ENCODE data around the gene MEFV. TPM values are rescaled to one million over a fixed set of nuclear protein-coding genes. Genes with fewer than 3 reads are reported as not detected.

The MEFV gene
- total RNA-seq, 1 donor from 2014 or later, result 0.49 TPM

DNA sequence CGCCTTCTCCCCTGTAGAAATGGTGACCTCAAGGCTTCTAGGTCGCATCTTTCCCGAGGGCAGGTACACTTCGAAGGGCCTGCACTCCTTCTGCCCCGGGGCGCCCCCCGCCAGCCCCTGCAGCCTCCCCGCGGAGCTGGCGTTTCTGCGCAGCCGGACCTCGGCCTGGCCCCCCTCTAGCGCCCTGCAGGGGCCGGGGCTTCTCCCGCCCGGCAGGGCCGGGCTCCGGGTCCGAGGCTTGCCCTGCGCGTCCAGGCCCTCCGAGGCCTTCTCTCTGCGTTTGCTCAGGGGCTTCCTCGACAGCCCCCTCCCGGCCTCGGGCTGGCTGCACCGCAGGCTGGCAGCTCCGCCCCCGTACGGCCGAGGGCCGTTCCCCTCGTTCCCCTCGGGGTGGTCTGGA is 2.1 kb downstream of the MEFV start:
- Histone ChIP-seq H3K36me3 (no peaks in the 10 kb centered on the region), H3K27me3 (ENCODE audit: low read depth) (peaks cover 51% of the 10 kb centered on the region), H3K4me1 (no peaks in the 10 kb centered on the region), H3K9me3 (replicated peaks) (no peaks in the 10 kb centered on the region), H3K27ac (replicated peaks) (no peak overlapping the region), H3K4me3 (no peak overlapping the region)
- TF ChIP-seq CTCF (IDR thresholded peaks at IDR 0.05; ENCODE audit: borderline replicate concordance), result no peak
- DNase-seq, result no peak
- intact Hi-C loops (cut with micrococcal nuclease), result no loop called here

- no peak overlapping the region for H3K27ac ChIP-seq (replicated peaks)
- intact Hi-C loops (cut with micrococcal nuclease), result no loop called here
- no peak for DNase-seq
These were observed 3.5 kb downstream of the MEFV start for GRCh38 chr16:3252967-3253366.

DNA sequence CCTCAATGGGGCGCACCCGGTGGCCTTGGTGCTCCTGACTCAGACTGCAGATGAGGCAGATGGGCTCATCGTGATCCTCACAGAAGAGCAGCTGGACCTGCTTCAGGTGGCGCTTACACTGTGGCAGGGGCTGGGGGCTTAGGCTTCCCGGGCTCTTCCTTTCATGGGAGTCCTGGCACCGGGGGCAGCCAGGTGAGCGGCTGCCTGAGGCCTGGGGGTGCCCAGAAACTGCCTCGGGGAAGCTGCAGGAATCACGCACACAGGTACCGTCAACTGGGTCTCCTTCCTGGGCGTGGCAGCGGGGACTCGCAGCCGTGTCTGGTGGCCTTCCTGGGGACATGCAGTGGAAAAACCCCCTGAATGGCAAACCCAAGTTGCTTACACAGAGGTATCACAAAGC is 7.0 kb downstream of the MEFV start:
- H3K9me3 ChIP-seq (replicated peaks), result no peaks in the 10 kb centered on the region
- no peak for TF ChIP-seq CTCF (IDR thresholded peaks at IDR 0.05; ENCODE audit: borderline replicate concordance)
- peaks cover 57% of the 10 kb centered on the region for H3K27me3 ChIP-seq (ENCODE audit: low read depth)
- no peaks in the 10 kb centered on the region for H3K4me1 ChIP-seq
- no peak for DNase-seq
- no peak overlapping the region for H3K4me3 ChIP-seq
- intact Hi-C loops (cut with micrococcal nuclease), result no loop called here
- H3K36me3 ChIP-seq, result no peaks in the 10 kb centered on the region
- no peak overlapping the region for H3K27ac ChIP-seq (replicated peaks)

More at GRCh38 chr16:3252967-3253366, 3.5 kb downstream of the MEFV start:
- H3K36me3 ChIP-seq, result no peaks in the 10 kb centered on the region
- TF ChIP-seq CTCF (IDR thresholded peaks at IDR 0.05; ENCODE audit: borderline replicate concordance), result no peak
- no peak overlapping the region for H3K4me3 ChIP-seq
- peaks cover 62% of the 10 kb centered on the region for H3K27me3 ChIP-seq (ENCODE audit: low read depth)
- no peaks in the 10 kb centered on the region for H3K9me3 ChIP-seq (replicated peaks)
- no peaks in the 10 kb centered on the region for H3K4me1 ChIP-seq

- Histone ChIP-seq H3K36me3 (no peaks in the 10 kb centered on the region), H3K27me3 (ENCODE audit: low read depth) (peaks cover 57% of the 10 kb centered on the region), H3K9me3 (replicated peaks) (no peaks in the 10 kb centered on the region), H3K27ac (replicated peaks) (no peak overlapping the region), H3K4me3 (no peak overlapping the region), H3K4me1 (no peaks in the 10 kb centered on the region)
- no peak for DNase-seq
- no peak for TF ChIP-seq CTCF (IDR thresholded peaks at IDR 0.05; ENCODE audit: borderline replicate concordance)
- intact Hi-C loops (cut with micrococcal nuclease), result no loop called here
These were observed 7.4 kb downstream of the MEFV start for GRCh38 chr16:3249020-3249419.

GRCh38 chr16:3248596-3248995 is 7.8 kb downstream of the MEFV start:
- H3K27ac ChIP-seq (replicated peaks), result no peak overlapping the region
- H3K9me3 ChIP-seq (replicated peaks), result no peaks in the 10 kb centered on the region
- TF ChIP-seq CTCF (IDR thresholded peaks at IDR 0.05; ENCODE audit: borderline replicate concordance), result no peak
- H3K36me3 ChIP-seq, result no peaks in the 10 kb centered on the region
- H3K4me3 ChIP-seq, result no peak overlapping the region
- intact Hi-C loops (cut with micrococcal nuclease), result no loop called here
- no peaks in the 10 kb centered on the region for H3K4me1 ChIP-seq
- no peak for DNase-seq
- H3K27me3 ChIP-seq (ENCODE audit: low read depth), result peaks cover 58% of the 10 kb centered on the region

DNA sequence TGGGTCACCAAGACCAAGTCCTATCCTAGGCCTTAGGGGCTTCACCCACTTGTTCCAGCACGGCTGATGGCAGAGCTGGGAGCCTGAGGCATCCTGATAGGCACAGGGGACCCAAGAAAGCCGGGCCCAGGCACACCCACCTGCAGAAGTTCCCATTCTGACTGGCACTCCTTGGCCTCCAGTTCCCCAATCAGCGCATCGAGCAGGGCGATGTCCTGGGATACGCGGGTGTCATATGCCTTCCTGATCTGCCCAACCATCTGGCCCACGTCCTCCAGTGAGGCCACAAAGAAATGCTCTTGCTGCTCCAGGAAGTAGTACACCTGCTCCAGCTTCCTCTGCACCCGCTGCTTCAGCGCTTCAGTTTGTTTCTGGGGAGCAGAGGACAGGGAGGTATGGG is 9.6 kb downstream of the MEFV start:
- TF ChIP-seq CTCF (IDR thresholded peaks at IDR 0.05; ENCODE audit: borderline replicate concordance), result no peak
- DNase-seq, result no peak
- peaks cover 53% of the 10 kb centered on the region for H3K27me3 ChIP-seq (ENCODE audit: low read depth)
- H3K4me3 ChIP-seq, result no peak overlapping the region
- no peaks in the 10 kb centered on the region for H3K4me1 ChIP-seq
- no peaks in the 10 kb centered on the region for H3K9me3 ChIP-seq (replicated peaks)
- H3K27ac ChIP-seq (replicated peaks), result no peak overlapping the region
- no peaks in the 10 kb centered on the region for H3K36me3 ChIP-seq
- intact Hi-C loops (cut with micrococcal nuclease), result no loop called here
